Stimulated activated naive B cell treated with anti-CD40 and anti-IgM and Interleukin-4, amounts not matched to agents 10 μg/mL and 1 μg/mL and 100 μg/mL, for 72 hours (primary cell): Measurements from ENCODE around the gene RNF40.

Source experiments
- ATAC-seq, 2 donors: fragments of 150-1000 bp; cut with Tn5 transposase; replicated peaks; 2 replicates each; pipeline ENCODE4 v1.10.0; 2021; ENCODE audit warnings: moderate library complexity in 1 of 2
- DNase-seq: peaks from one replicate; pipeline ENCODE4 v3.0.0; 2021
- H3K27ac Mint-ChIP-seq: one replicate; pipeline ENCODE4 v1.8.0; 2022; ENCODE audit warnings: mild to moderate bottlenecking, mixed read lengths
- H3K27me3 Mint-ChIP-seq, 2 donors: one replicate each; pipeline ENCODE4 v1.8.0; 2022; ENCODE audit warnings: mixed read lengths in 2 of 2
- H3K36me3 Mint-ChIP-seq, 2 donors: one replicate each; pipeline ENCODE4 v1.8.0; 2022; ENCODE audit warnings: mixed read lengths in 2 of 2, mild to moderate bottlenecking in 1 of 2
- H3K4me1 Mint-ChIP-seq, 2 donors: one replicate each; pipeline ENCODE4 v1.8.0; 2022; ENCODE audit warnings: mixed read lengths in 2 of 2, mild to moderate bottlenecking in 1 of 2
- H3K4me3 Mint-ChIP-seq, 2 donors: one replicate each; pipeline ENCODE4 v1.8.0; 2022; ENCODE audit warnings: mild to moderate bottlenecking in 2 of 2, mixed read lengths in 2 of 2, moderate library complexity in 1 of 2
- H3K9me3 Mint-ChIP-seq, 2 donors: one replicate each; pipeline ENCODE4 v1.8.0; 2022; ENCODE audit warnings: mixed read lengths in 2 of 2, mild to moderate bottlenecking in 1 of 2

RNF40 gene

DNA sequence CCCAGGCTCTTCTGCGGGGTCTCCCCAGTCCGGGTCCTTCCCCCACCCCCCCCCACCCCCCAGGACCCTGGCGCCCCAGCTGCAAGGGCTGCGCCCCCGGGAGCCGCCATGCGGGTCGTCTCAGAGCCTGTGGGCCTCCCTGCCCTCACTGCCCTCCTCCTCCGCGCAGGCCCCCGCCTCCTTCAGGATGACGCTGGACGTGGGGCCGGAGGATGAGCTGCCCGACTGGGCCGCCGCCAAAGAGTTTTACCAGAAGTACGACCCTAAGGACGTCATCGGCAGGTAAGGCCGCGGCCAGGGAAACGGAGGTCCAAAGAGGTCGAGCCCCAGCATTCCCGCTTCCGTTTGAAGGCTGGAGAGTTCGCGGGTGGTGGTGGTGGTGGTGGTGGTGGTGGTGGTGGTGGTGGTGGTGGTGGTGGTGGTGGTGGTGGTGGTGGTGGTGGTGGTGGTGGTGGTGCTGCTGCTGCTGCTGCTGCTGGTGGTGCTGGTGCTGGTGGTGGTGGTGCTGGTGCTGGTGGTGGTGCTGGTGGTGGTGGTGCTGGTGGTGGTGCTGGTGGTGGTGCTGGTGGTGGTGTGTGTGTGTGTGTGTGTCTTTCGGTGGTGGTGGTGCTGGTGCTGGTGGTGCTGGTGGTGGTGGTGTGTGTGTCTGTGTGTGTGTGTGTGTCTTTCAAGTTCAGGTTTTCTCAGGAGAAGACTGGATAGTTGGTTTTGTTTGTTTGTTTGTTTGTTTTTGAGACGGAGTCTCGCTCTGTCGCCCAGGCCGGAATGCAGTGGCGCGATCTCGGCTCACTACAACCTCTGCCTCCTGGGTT is 13.3 kb upstream of the RNF40 start:
- Mint-ChIP-seq H3K27ac (peak overlapping the region; percentile 97), H3K36me3 (peaks cover 19 to 42% of the 10 kb centered on the region in 2 donors), H3K4me1 (peaks cover 17 to 33% of the 10 kb centered on the region in 2 donors), H3K4me3 (peak overlapping the region; percentile 92 to 99), H3K9me3 (no peaks in the 10 kb centered on the region), H3K27me3 (no peaks in the 10 kb centered on the region)
- DNase-seq (peak; percentile 22), ATAC-seq (peak; percentile 50 to 56)

DNA sequence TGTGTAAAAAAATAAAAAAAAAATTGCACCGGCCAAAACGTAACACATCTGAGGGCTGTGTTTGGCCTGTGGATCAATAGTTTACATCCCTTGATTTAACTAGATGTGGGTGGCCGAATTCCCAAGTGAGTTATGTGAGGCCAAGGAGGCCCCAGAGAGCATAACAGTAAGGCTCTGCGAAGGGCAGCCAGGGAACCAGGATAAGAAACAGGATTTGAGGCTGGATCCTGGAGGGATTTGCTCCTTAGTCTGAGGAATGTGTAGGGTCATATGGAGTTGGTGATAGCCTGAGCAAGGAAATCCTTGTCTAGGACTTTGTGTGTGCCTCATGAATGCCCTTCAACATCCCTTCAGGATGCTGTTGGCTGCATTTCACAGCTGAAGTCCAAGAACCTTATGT is 11.9 kb upstream of the RNF40 start:
- ATAC-seq: no peak
- no peak overlapping the region for H3K4me3 Mint-ChIP-seq
- peaks cover 24 to 47% of the 10 kb centered on the region in 2 donors for H3K36me3 Mint-ChIP-seq
- H3K27ac Mint-ChIP-seq: no peak overlapping the region
- H3K9me3 Mint-ChIP-seq: no peaks in the 10 kb centered on the region
- no peaks in the 10 kb centered on the region for H3K27me3 Mint-ChIP-seq
- no peak for DNase-seq
- peaks cover 17 to 33% of the 10 kb centered on the region in 2 donors for H3K4me1 Mint-ChIP-seq

DNA sequence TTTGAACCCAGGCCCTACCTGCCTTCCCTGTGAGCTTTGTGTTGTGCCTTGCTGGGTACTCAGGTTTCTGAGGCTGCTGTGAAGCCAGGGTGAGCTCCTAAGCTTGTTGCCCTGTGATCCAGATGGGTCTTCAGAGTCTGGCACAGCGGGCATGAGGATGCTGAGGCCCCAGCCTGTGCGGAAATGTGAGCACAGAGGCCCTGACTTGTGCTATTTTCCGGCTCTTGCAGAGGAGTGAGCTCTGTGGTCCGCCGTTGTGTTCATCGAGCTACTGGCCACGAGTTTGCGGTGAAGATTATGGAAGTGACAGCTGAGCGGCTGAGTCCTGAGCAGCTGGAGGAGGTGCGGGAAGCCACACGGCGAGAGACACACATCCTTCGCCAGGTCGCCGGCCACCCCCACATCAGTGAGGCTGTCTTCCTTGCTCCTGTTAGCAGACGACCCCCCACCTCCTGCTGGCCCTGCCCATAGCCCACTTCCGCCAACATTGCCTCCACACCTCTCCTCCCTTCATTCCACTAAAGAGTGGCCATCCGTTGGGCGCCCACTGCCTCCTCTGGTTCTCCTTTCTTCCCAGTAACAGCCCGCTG is 11.2 kb upstream of the RNF40 start:
- Mint-ChIP-seq H3K27ac (no peak overlapping the region), H3K27me3 (no peaks in the 10 kb centered on the region), H3K4me1 (peaks cover 17 to 33% of the 10 kb centered on the region in 2 donors), H3K9me3 (no peaks in the 10 kb centered on the region), H3K4me3 (peak overlapping the region in 1 of 2 donors; percentile 2), H3K36me3 (peaks cover 23 to 52% of the 10 kb centered on the region in 2 donors)
- ATAC-seq (no peak), DNase-seq (no peak)

DNA sequence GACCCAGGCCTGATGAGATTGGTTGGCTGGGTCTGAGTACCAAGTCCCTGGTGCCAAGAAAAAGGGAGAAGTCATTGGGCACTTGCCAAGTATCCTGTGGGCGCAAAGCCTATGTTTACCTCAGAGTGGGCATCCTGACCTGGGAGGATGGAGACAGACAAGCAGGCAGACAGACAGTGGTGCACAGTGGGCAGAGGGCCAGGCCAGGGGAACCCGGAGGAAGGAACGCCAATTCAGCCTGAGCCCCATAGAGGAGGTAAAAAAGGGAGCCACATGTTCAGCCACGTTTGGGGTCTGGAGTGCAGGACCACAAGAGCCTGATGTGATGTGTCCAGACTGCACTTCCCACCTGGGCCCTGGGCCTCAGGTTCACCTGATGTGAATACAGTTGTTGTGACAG is 8.5 kb upstream of the RNF40 start:
- DNase-seq: no peak
- no peak overlapping the region for H3K27ac Mint-ChIP-seq
- ATAC-seq: no peak
- H3K27me3 Mint-ChIP-seq: no peaks in the 10 kb centered on the region
- peaks cover 11 to 22% of the 10 kb centered on the region in 2 donors for H3K4me1 Mint-ChIP-seq
- H3K9me3 Mint-ChIP-seq: no peaks in the 10 kb centered on the region
- H3K4me3 Mint-ChIP-seq: no peak overlapping the region
- peaks cover 21 to 58% of the 10 kb centered on the region in 2 donors for H3K36me3 Mint-ChIP-seq

DNA sequence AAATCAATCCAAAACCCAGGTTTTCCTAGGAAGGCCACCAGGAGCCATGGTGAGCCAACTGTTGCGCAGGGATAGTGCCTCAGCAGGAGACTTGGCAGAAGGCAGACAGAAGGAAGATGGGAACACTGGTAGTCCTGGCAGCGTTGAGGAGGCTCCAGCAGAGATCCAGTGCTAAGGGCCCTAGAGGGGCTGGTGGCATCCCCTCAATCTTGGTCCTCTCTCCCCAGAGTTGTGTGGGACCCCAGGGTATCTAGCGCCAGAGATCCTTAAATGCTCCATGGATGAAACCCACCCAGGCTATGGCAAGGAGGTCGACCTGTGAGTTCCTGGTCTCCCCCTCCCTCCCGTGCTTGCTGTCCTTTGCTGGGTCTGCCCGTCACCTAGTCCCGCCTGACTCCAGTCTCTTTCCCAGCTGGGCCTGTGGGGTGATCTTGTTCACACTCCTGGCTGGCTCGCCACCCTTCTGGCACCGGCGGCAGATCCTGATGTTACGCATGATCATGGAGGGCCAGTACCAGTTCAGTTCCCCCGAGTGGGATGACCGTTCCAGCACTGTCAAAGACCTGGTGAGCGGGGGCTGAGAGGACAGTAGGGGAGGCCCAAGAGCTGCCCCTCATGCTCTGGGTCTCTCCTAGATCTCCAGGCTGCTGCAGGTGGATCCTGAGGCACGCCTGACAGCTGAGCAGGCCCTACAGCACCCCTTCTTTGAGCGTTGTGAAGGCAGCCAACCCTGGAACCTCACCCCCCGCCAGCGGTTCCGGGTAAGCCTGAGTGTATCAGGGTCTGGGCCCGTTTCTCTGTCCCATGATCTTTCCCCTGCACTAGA is 6.0 kb upstream of the RNF40 start:
- H3K36me3 Mint-ChIP-seq: peaks cover 14 to 55% of the 10 kb centered on the region in 2 donors
- no peak overlapping the region for H3K4me3 Mint-ChIP-seq
- no peak overlapping the region for H3K27ac Mint-ChIP-seq
- H3K9me3 Mint-ChIP-seq: no peaks in the 10 kb centered on the region
- DNase-seq: no peak
- H3K27me3 Mint-ChIP-seq: no peaks in the 10 kb centered on the region
- no peak for ATAC-seq
- H3K4me1 Mint-ChIP-seq: peaks cover 22% of the 10 kb centered on the region in 2 donors

DNA sequence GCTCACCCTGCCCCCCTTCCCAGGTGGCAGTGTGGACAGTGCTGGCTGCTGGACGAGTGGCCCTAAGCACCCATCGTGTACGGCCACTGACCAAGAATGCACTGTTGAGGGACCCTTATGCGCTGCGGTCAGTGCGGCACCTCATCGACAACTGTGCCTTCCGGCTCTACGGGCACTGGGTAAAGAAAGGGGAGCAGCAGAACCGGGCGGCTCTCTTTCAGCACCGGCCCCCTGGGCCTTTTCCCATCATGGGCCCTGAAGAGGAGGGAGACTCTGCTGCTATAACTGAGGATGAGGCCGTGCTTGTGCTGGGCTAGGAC is 5.4 kb upstream of the RNF40 start:
- Mint-ChIP-seq H3K27ac (no peak overlapping the region), H3K36me3 (peaks cover 14 to 50% of the 10 kb centered on the region in 2 donors), H3K4me3 (no peak overlapping the region), H3K9me3 (no peaks in the 10 kb centered on the region), H3K27me3 (no peaks in the 10 kb centered on the region), H3K4me1 (peaks cover 22 to 24% of the 10 kb centered on the region in 2 donors)
- ATAC-seq (no peak), DNase-seq (no peak)

DNA sequence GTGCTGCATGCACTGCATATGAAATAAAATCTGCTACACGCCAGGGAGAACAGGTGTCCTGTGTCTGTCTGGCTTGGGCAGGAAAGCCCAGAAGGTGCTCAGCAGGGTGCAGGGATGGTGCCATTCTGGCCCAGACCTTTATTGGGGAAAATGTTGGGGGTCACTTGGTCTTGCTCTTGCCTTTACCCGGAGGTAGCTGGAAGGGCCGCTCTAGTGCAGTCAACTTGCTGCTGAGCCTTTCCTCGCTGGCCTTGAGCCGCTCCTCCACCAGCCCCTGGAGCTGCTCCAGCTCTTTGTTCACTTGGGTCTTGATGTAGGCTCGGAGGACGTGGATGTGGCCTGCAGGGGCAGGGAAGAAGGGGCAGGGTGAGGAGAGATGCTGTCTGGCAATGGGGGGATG is 4.8 kb upstream of the RNF40 start:
- ATAC-seq: no peak
- Mint-ChIP-seq H3K27ac (no peak overlapping the region), H3K9me3 (no peaks in the 10 kb centered on the region), H3K36me3 (peaks cover 14 to 50% of the 10 kb centered on the region in 2 donors), H3K4me3 (no peak overlapping the region), H3K4me1 (peaks cover 22 to 24% of the 10 kb centered on the region in 2 donors), H3K27me3 (no peaks in the 10 kb centered on the region)
- DNase-seq: no peak

DNA sequence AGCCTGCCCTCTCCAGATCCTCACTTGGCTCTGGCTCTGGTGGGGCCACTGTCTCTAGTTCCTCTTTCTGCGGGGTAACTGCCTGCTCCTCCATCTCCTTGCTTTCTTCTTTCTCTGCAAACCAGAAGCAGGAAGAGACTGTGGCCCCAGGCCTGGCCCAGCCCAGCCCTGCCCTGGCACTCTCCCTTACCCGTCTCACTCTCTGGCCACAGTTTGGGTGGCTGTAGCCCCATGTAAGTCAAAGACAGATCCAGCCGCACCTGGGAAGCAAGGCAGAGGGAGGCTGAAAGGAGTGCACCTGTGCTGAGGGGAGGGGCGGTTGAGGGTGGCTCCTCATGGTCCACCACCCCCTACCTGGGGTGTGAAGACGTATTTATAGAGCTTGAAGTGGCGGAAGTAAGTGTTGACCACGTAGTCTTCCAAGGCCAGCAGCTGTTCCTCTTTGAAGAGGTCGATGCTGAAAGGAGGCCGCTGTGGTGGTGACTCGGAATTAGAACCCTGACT is 3.1 kb upstream of the RNF40 start:
- Mint-ChIP-seq H3K9me3 (no peaks in the 10 kb centered on the region), H3K27me3 (no peaks in the 10 kb centered on the region), H3K4me3 (no peak overlapping the region), H3K36me3 (peaks cover 15 to 51% of the 10 kb centered on the region in 2 donors), H3K27ac (peak overlapping the region; percentile 32), H3K4me1 (peaks cover 27 to 38% of the 10 kb centered on the region in 2 donors)
- DNase-seq (no peak), ATAC-seq (no peak)

DNA sequence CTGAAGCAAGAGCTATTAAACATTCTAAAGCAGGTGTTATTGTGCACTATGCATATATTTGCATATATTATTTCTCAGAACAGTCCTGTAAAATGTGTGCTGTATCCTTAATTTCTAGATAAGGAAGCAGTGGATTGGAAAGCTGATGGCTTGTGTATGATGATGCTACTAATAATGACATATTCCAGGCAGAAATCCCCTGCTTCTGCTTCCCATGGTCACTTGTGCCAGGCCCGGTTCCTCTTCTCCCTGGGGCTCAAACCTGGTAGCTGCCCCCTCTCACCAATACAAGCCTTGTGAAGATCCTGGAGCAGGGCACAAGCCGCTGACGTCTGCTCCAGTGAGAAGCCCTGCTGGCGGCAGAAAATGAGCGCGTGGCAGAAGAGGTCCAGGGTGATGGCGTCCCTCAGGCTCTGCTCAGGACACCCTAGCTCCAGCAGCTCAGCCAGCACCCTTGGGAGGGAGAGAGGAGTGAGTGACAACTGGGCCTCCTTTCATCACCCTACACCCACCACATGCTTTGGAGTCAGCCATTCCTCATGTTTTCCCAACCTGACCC is 2.0 kb upstream of the RNF40 start:
- Mint-ChIP-seq H3K4me3 (peak overlapping the region in 1 of 2 donors; percentile 8), H3K9me3 (no peaks in the 10 kb centered on the region), H3K36me3 (peaks cover 7 to 46% of the 10 kb centered on the region in 2 donors), H3K4me1 (peaks cover 27 to 42% of the 10 kb centered on the region in 2 donors), H3K27ac (peak overlapping the region; percentile 62), H3K27me3 (no peaks in the 10 kb centered on the region)
- no peak for DNase-seq
- ATAC-seq: no peak

DNA sequence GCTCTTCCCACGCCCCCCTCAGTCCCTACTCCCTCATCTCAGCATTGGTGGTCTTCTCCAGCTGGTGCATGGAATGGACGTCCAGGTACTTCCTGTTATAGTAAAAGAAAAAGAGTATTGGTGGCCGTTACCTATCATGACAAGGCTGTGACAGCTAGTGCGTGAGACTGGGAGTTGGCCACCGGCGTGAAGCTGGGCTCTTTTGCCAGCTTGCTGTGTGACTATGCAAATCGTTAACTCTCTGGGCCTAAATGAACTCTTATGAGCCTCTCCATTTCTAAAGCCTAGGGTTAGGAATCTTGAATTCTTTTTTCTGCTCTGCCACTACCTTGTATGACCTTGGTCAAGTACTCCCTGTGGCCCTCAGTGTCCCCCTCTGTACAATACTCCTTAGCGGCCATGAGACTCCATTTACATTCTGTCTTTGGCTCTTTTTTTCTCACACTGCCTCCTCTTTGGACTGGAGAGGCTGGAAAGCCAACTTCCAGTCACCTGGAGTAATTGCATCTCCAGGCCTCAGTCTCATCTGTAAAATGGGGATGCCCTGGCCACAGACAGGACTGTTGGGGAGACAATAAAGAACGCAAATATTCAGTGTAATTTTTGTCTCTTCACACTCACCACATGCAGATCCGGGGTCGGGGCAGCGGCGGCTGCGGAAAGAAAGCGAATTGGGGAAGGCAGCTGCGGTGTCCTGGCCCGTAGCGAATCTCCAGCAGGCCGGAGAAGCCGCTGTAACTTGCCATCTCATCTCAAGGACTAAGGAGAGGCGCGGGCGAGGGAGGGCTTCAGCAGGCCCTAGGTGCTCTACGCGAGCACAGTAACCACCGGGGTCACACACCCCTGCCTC is 1.3 kb upstream of the RNF40 start:
- peak overlapping the region; percentile 93 to 99 for H3K4me3 Mint-ChIP-seq
- H3K27me3 Mint-ChIP-seq: no peaks in the 10 kb centered on the region
- H3K4me1 Mint-ChIP-seq: peaks cover 28 to 42% of the 10 kb centered on the region in 2 donors
- peak overlapping the region; percentile 95 for H3K27ac Mint-ChIP-seq
- H3K36me3 Mint-ChIP-seq: peaks cover 12 to 47% of the 10 kb centered on the region in 2 donors
- ATAC-seq (no peak), DNase-seq (no peak)
- H3K9me3 Mint-ChIP-seq: no peaks in the 10 kb centered on the region

DNA sequence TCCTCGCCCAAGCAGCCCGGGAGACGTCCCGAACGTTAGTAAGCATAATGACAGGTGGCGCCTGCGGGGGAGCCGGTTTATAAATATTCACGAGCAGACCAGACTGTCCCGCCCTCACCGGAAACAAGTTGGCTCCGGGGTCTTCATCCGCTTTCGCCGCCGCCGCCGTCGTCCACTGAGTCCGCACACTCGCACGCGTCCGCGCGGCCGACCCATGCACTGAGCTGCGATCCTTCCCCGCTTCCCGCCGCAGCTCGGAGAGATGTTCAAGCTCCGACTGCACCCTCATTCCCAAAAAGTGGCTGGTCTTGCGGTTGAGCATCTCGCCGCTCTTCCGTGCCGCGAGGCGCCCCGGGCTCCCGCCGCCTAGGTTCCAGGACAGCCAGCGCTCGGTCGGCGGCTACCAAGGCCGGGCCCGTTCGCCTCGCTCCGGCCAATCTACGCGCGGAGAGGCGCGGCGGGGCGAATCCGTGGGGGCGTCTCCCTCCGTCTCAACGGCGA is 645 bp upstream of the RNF40 start:
- Mint-ChIP-seq H3K27me3 (no peaks in the 10 kb centered on the region), H3K27ac (peak overlapping the region; percentile 95), H3K9me3 (no peaks in the 10 kb centered on the region), H3K36me3 (peaks cover 15 to 48% of the 10 kb centered on the region in 2 donors), H3K4me1 (peaks cover 28 to 42% of the 10 kb centered on the region in 2 donors), H3K4me3 (peak overlapping the region; percentile 93 to 99)
- ATAC-seq: peak; percentile 60
- peak; percentile 39 for DNase-seq

DNA sequence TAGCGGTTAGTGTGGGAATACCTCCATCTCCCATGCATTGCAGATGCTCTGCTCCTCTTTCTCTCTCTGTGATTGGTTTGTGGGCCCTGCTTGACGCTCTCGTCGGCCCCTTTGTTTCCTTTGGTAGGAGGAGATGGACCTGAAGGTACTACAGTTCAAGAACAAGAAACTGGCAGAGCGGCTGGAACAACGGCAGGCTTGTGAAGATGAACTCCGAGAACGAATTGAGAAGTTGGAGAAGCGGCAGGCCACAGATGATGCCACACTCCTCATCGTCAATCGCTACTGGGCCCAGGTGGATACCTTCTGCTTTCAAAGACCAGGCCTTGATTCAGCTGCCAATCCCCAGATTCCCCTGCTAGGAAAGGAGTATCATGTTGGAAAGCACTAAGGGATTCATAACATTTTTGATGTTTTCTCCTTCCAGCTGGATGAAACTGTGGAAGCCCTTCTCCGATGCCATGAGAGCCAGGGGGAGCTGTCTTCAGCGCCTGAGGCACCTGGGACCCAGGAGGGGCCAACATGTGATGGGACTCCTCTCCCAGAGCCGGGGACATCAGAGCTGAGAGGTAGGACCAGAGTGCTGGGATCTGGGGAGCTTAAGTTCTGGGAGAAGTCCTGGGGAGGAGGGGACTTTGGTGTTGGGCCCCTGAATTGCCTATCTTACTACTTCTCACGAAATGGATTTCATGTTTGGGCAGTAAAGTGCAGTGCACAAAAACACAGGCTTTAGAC is 1.0 kb downstream of the RNF40 start:
- Mint-ChIP-seq H3K27me3 (no peaks in the 10 kb centered on the region), H3K4me1 (peaks cover 26 to 42% of the 10 kb centered on the region in 2 donors), H3K9me3 (no peaks in the 10 kb centered on the region), H3K27ac (peak overlapping the region; percentile 95), H3K4me3 (peak overlapping the region; percentile 93 to 99), H3K36me3 (peaks cover 22 to 54% of the 10 kb centered on the region in 2 donors)
- ATAC-seq (no peak), DNase-seq (no peak)

DNA sequence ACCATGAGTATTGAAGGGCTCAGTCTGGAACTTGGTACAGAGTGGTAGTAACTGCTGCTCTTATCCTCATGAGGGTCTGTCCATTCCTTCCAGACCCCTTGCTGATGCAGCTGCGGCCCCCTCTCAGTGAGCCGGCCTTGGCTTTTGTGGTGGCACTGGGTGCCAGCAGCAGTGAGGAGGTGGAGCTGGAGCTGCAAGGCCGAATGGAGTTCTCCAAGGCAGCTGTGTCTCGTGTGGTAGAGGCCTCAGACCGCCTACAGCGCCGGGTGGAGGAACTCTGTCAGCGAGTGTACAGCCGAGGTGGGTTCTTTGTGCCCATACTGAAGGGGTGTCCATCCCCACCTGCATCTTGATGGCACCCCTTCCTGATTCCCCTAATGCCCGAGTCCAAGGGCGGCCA is 2.0 kb downstream of the RNF40 start:
- Mint-ChIP-seq H3K36me3 (peaks cover 28 to 59% of the 10 kb centered on the region in 2 donors), H3K9me3 (no peaks in the 10 kb centered on the region), H3K4me1 (peaks cover 23 to 35% of the 10 kb centered on the region in 2 donors), H3K4me3 (peak overlapping the region in 1 of 2 donors; percentile 30), H3K27ac (no peak overlapping the region), H3K27me3 (no peaks in the 10 kb centered on the region)
- DNase-seq: no peak
- no peak for ATAC-seq
